Measurements from ENCODE around the gene TLCD2.
"Not testable (repeated sequence)": the region's sequence is repeated elsewhere in the genome, so short reads cannot be mapped to it uniquely, and the experiment has no call there.

The TLCD2 gene

GRCh38 chr17:1736348-1737281 lies 26.4 kb upstream of the TLCD2 start:
- peak in 2 of 3 donors; percentile 38 to 56 for DNase-seq (ENCODE audit: low read depth in 3 of 3)

DNA sequence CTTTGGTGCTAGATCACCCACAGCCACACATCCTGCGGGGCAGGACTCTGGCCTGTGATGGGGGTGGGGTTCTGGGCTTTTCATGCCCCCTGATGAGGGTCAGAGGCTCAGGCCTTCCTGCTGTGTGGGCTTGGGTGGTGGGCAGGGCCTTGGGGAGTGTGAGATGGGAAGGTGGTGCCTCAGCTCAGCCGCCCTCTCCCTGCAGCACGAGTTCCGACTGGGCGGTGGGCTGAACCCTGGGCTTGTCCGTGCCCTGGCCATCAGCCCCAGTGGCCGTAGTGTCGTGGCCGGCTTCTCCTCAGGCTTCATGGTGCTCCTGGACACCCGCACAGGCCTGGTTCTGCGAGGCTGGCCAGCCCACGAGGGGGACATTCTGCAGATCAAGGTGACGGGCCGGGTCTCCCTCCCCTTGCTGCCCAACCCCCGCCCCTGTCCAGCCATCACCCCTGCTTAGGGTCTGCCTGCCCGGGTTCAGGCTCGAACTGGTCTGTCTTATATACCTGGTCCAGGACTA lies 25.7 kb upstream of the TLCD2 start:
- no peak for DNase-seq (ENCODE audit: low read depth in 3 of 3)

GRCh38 chr17:1735418-1735817 lies 25.2 kb upstream of the TLCD2 start:
- no peak for DNase-seq (ENCODE audit: low read depth in 3 of 3)

GRCh38 chr17:1733759-1734158 lies 23.6 kb upstream of the TLCD2 start:
- no peak for DNase-seq (ENCODE audit: low read depth in 3 of 3)

- no peak for DNase-seq (ENCODE audit: low read depth in 3 of 3)
These were observed 22.7 kb upstream of the TLCD2 start for GRCh38 chr17:1732833-1733321.

GRCh38 chr17:1732241-1732832 lies 22.2 kb upstream of the TLCD2 start:
- DNase-seq (ENCODE audit: low read depth in 3 of 3), result no peak

GRCh38 chr17:1731194-1731506 lies 21.0 kb upstream of the TLCD2 start:
- DNase-seq (ENCODE audit: low read depth in 3 of 3), result no peak

- DNase-seq (ENCODE audit: low read depth in 3 of 3), result no peak
These were observed 20.4 kb upstream of the TLCD2 start for GRCh38 chr17:1730326-1731193.

DNA sequence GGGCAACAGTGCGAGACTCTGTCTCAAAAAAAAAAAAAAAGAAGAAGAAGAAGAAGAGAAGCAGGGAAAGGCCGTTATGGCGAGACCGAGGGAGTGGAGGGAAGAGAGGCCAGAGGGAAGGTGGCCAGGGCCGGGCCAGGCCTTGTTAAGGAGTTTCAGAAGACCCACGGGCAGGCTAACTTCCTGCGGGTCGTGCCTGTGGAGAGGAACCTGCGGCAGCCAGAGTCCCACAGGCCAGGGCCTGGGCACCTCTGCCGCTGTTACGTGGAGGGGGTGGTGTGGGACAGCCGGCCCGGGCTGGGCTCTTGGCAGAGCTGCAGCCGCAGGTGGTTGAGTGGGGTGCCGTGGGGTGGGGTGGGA lies 19.8 kb upstream of the TLCD2 start:
- DNase-seq (ENCODE audit: low read depth in 3 of 3), result no peak

- DNase-seq (ENCODE audit: low read depth in 3 of 3), result no peak
These were observed 17.9 kb upstream of the TLCD2 start for GRCh38 chr17:1727876-1728630.

GRCh38 chr17:1727258-1727789 lies 17.1 kb upstream of the TLCD2 start:
- no peak for DNase-seq (ENCODE audit: low read depth in 3 of 3)

- DNase-seq (ENCODE audit: low read depth in 3 of 3), result no peak
These were observed 16.6 kb upstream of the TLCD2 start for GRCh38 chr17:1726626-1727257.

DNA sequence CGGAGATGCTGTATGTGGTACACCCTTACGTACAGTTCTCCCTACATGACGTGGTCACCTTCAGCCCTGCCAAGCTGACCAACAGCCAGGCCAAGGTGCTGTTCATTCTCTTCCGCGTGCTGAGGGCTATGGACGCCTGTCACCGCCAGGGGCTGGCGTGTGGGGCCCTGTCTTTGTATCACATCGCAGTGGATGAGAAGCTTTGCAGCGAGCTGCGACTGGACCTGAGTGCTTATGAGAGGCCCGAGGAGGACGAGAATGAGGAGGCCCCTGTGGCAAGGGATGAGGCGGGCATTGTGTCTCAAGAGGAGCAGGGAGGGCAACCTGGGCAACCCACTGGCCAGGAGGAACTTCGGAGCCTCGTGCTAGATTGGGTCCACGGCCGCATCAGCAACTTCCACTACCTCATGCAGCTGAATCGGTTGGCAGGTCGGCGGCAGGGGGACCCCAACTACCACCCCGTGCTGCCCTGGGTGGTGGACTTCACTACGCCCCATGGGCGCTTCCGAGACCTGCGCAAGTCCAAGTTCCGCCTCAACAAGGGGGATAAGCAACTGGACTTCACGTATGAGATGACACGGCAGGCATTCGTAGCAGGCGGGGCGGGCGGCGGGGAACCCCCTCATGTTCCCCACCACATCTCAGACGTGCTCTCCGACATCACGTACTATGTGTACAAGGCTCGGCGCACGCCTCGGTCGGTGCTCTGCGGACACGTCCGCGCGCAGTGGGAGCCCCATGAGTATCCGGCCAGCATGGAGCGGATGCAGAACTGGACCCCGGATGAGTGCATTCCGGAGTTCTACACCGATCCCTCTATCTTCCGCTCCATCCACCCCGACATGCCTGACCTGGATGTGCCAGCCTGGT lies 15.7 kb upstream of the TLCD2 start:
- DNase-seq (ENCODE audit: low read depth in 3 of 3), result no peak

DNA sequence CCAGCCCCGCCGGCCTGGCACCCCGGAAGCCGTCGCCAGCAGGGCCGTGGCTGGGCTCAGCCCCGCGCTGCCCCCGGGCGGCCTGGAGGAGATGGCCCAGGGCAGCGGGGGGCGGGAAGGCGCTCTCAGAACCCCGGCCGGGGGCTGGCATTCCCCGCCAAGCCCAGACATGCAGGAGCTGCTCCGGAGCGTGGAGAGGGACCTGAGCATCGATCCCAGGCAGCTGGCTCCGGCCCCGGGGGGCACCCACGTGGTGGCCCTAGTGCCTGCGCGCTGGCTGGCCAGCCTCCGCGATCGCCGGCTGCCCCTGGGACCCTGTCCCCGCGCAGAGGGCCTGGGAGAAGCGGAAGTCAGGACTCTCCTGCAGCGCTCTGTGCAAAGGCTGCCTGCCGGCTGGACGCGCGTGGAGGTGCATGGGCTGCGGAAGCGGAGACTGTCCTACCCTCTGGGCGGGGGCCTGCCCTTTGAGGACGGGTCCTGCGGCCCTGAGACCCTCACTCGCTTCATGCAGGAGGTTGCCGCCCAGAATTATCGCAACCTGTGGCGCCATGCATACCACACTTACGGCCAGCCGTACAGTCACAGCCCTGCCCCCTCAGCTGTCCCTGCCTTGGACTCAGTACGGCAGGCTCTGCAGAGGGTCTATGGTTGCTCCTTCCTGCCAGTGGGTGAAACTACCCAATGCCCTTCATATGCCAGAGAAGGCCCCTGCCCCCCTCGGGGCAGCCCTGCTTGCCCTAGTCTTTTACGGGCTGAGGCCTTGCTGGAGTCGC lies 14.9 kb upstream of the TLCD2 start:
- no peak for DNase-seq (ENCODE audit: low read depth in 3 of 3)

DNA sequence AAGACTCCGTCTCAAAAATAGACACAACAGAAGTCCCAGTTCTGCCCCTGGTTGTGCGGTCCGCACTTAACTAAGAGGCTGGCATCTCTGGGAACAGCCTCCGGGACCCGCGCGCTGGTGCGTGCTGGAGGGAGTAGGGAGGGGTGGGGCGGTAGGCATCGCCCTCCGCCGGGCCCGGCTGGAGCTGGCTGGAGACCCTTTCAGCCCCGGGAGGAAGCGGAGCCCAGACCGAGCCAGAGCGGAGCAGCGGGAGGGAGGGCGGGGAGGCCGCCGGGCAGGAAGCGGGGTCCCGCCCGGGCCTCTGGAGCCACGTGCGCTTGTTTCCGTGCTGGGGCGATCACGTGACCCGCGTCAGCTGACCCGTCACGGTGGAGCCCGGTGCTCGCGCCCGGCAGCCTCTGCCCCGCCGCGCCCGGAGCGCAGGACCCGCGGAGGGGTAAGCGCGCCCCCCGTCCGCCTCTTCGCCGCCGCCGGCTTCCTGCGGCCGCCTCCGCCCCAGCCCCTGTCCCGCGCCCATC lies 14.2 kb upstream of the TLCD2 start, which contains the start of gene WDR81:
Gene WDR81 (plus strand): TSS at position 354 of the 518 bp plus-strand sequence. CDS start 256 bp downstream, outside the sequence.
- DNase-seq (ENCODE audit: low read depth in 3 of 3), result peak; percentile 67 to 89 (median 75)

DNA sequence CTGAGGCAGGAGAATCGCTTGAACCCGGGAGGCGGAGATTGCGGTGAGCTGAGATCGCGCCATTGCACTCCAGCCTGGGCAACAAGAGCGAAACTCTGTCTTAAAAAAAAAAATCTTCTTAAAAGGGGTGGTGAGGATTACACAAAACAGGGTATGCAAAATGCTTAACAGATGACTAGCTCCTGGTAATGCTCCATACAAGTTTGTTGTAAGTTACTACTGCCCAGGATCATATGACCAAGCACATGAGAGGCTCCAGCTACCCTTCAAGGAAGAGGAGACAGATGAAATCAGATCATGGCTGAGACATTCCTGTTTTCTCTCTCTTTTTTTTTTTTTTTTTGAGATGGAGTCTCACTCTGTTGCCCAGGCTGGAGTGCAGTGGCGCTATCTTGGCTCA lies 11.8 kb upstream of the TLCD2 start:
- not testable (repeated sequence) for DNase-seq (ENCODE audit: low read depth in 3 of 3)

GRCh38 chr17:1720856-1721386 lies 10.7 kb upstream of the TLCD2 start:
- DNase-seq (ENCODE audit: low read depth in 3 of 3), result peak in 2 of 3 donors; percentile 37 to 61
